GM13977 (cell line): ENCODE results near the gene USP5.
A peak's percentile ranks its signal among the peaks of the same experiment; 100 is the strongest.

Experiments
- DNase-seq: peaks from one replicate; pipeline ENCODE4 v3.0.0; 2012; ENCODE audit warnings: low spot score
- in situ Hi-C: fragments of 300-500 bp; cut with MboI; formaldehyde crosslinking; loops from one replicate; pipeline ENCODE4 v1.12.0; 2022; ENCODE audit warnings: low sequenced_read_pairs, low pct_unique_long_range_greater_than_20kb, mixed read lengths, inconsistent platforms; ENCODE audit not compliant: unreplicated experiment
- TF ChIP-seq, protein P1 (sequence below): IDR thresholded peaks from 2 replicates; pipeline ENCODE4 v1.5.1; 2012; ENCODE audit warnings: mild to moderate bottlenecking, control low read depth; ENCODE audit not compliant: insufficient read depth; ENCODE audit errors: extremely low read depth, missing control alignments

Gene USP5

DNA sequence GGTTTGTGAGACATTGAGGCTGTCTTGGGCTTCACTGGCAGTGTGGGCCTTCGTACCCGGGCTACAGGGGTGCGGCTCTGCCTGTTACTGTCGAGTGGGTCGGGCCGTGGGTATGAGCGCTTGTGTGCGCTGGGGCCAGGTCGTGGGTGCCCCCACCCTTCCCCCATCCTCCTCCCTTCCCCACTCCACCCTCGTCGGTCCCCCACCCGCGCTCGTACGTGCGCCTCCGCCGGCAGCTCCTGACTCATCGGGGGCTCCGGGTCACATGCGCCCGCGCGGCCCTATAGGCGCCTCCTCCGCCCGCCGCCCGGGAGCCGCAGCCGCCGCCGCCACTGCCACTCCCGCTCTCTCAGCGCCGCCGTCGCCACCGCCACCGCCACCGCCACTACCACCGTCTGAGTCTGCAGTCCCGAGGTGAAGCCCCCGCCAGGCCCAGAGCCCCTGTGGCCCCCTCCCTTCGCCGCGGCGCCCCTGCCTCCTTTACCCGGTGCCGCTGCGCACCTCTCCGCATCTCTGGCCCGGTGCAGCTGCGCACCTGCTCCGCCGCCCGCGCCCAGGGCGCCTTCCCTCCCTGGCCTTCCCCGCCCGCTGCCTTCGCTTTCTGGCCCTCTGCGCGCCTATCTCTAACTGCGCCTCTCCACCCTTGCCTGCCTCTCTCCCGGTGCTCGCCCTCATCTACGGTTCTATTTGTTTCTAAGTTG is 62.4 kb downstream of the USP5 start, which contains the start of gene ENO2:
Gene ENO2, plus strand, starts transcription at position 335 of the 701 bp plus-strand sequence. CDS start 1,253 bp downstream, outside the sequence.
- TF ChIP-seq, protein P1, sequence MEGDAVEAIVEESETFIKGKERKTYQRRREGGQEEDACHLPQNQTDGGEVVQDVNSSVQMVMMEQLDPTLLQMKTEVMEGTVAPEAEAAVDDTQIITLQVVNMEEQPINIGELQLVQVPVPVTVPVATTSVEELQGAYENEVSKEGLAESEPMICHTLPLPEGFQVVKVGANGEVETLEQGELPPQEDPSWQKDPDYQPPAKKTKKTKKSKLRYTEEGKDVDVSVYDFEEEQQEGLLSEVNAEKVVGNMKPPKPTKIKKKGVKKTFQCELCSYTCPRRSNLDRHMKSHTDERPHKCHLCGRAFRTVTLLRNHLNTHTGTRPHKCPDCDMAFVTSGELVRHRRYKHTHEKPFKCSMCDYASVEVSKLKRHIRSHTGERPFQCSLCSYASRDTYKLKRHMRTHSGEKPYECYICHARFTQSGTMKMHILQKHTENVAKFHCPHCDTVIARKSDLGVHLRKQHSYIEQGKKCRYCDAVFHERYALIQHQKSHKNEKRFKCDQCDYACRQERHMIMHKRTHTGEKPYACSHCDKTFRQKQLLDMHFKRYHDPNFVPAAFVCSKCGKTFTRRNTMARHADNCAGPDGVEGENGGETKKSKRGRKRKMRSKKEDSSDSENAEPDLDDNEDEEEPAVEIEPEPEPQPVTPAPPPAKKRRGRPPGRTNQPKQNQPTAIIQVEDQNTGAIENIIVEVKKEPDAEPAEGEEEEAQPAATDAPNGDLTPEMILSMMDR, result no peak
- in situ Hi-C loops, result no loop called here
- peak; percentile 91 for DNase-seq

DNA sequence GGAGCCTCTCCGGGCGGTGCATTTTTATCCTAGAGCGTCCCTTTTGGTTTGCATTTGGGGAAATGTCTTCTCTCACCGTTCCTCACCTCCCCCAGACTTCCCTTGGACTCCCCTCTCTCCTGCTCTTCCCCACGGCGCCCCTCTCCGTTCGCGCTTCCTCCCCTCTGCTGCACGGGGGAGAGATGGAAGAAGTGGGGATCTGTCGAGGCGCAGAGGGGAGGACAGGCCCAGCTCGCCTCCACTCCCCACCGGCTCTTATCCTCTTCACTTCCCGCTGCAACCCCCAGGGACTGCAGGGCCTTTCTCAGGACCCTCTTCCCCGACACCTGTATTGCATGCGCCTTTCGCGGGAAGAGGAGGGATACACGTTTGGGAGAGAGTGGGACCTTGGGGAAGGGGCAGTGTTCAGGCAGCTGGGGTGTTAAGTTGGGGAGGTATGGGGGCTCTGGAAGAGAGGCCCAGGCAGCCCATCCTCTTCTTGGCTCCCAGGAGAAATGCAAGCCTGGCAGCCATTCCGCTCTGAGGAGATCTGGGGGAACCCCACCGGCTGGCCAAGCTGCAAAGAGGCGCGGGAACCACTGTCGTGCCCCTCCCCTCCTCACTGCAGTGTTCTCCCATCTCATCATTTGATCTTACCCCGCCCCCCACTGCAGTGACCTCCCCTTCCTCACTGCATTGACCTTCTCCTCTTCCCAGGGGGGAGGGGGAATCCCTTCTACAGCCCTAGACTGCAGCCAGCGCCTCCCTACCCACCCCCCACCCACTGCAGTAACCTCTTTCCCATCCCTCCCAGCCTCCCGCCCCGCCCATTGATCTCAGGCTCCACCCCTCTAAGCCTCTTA is 63.2 kb downstream of the USP5 start:
- TF ChIP-seq, protein P1, result no peak
- in situ Hi-C loops, result no loop called here
- DNase-seq, result peak; percentile 69

DNA sequence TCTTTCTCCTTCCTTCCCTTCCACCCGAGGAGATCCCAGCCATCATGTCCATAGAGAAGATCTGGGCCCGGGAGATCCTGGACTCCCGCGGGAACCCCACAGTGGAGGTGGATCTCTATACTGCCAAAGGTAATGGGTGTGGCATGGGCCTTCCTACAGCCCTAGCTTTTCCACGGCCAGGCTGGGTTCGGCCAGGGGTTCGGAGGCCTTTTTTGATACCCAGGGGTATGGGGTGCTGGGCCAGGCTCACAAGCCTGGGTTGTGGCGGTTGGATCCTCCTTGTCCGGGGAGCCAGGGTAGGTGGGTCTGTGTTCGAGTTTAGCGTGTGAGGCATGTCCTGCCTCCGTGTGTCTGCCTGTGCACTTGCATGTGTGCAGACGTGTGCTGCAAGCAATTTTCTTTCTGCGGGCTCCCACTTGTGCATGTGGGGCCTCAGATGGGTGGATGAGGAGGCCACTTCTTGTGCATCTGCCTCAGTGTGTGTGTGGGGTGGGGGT is 63.9 kb downstream of the USP5 start:
- in situ Hi-C loops, result no loop called here

More for the DNA sequence above, 63.9 kb downstream of the USP5 start:
- no peak for DNase-seq
- TF ChIP-seq, protein P1, result no peak
